GM15510 (cell line): ENCODE measurements around the gene KCTD16.

Experiments
- POLR2A ChIP-seq: IDR thresholded peaks from 3 replicates; pipeline ENCODE4 v1.6.1; 2011; ENCODE audit warnings: borderline replicate concordance; ENCODE audit not compliant: insufficient read length; ENCODE audit errors: extremely low read depth

The KCTD16 gene

GRCh38 chr5:144395704-144396103 lies 225.0 kb downstream of the KCTD16 start:
- TF ChIP-seq POLR2A, result no peak

GRCh38 chr5:144403058-144403457 lies 232.4 kb downstream of the KCTD16 start:
- no peak for TF ChIP-seq POLR2A

GRCh38 chr5:144403817-144404420 lies 233.2 kb downstream of the KCTD16 start:
- TF ChIP-seq POLR2A, result no peak

GRCh38 chr5:144404672-144405071 lies 234.0 kb downstream of the KCTD16 start:
- TF ChIP-seq POLR2A, result no peak

- TF ChIP-seq POLR2A, result no peak
Measured at GRCh38 chr5:144405991-144406390, 235.3 kb downstream of the KCTD16 start.

- TF ChIP-seq POLR2A, result no peak
Measured at GRCh38 chr5:144406442-144406841, 235.8 kb downstream of the KCTD16 start.

- TF ChIP-seq POLR2A, result no peak
Measured at GRCh38 chr5:144414202-144415029, 243.7 kb downstream of the KCTD16 start.

- no peak for TF ChIP-seq POLR2A
Measured at GRCh38 chr5:144416196-144416595, 245.5 kb downstream of the KCTD16 start.

- TF ChIP-seq POLR2A, result no peak
Measured at GRCh38 chr5:144418719-144419118, 248.0 kb downstream of the KCTD16 start.

GRCh38 chr5:144421411-144421810 lies 250.7 kb downstream of the KCTD16 start:
- no peak for TF ChIP-seq POLR2A

GRCh38 chr5:144422018-144422727 lies 251.5 kb downstream of the KCTD16 start:
- TF ChIP-seq POLR2A, result no peak

- TF ChIP-seq POLR2A, result no peak
Measured at GRCh38 chr5:144427866-144428265, 257.2 kb downstream of the KCTD16 start.

- TF ChIP-seq POLR2A, result no peak
Measured at GRCh38 chr5:144428326-144428725, 257.7 kb downstream of the KCTD16 start.

- no peak for TF ChIP-seq POLR2A
Measured at GRCh38 chr5:144429405-144429804, 258.7 kb downstream of the KCTD16 start.

- TF ChIP-seq POLR2A, result no peak
Measured at GRCh38 chr5:144429905-144430304, 259.2 kb downstream of the KCTD16 start.
